Measurements from ENCODE around the gene DNAJC5G.

DNA sequence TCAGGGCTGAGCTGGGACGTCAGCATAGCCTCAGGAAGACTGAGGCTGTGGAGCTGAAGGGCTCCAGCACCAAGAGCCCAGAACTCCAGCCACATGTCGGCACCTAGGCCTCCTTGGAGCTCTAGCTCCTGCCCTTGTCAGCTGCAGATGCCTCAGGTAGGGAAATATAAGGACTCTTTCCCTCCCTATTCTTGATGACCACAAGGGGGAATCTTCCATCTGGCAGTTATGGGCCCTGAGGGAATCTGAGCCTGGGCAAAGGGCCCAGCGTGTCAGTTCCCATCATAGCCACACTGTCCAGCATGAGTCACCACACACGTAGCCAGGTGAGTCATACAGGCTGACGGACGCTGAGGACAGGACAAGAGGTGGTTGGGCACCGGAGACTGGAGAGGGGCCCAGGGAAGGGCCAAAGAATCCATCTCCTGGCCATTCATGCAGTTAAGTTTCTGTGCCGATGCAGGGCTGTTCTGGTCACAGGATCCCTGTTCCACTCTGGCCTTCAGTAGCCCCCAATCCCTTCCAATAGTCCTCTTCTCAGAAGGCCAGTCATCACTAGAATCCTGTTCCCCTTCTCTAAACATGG lies 45.8 kb downstream of the DNAJC5G start:
- TF ChIP-seq, protein P1, sequence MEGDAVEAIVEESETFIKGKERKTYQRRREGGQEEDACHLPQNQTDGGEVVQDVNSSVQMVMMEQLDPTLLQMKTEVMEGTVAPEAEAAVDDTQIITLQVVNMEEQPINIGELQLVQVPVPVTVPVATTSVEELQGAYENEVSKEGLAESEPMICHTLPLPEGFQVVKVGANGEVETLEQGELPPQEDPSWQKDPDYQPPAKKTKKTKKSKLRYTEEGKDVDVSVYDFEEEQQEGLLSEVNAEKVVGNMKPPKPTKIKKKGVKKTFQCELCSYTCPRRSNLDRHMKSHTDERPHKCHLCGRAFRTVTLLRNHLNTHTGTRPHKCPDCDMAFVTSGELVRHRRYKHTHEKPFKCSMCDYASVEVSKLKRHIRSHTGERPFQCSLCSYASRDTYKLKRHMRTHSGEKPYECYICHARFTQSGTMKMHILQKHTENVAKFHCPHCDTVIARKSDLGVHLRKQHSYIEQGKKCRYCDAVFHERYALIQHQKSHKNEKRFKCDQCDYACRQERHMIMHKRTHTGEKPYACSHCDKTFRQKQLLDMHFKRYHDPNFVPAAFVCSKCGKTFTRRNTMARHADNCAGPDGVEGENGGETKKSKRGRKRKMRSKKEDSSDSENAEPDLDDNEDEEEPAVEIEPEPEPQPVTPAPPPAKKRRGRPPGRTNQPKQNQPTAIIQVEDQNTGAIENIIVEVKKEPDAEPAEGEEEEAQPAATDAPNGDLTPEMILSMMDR (IDR thresholded peaks at IDR 0.05): peak; percentile 36 to 58 (median 55)
- peak; percentile 21 for TF ChIP-seq POLR2A (IDR thresholded peaks at IDR 0.05; ENCODE audit: low read depth)
